B cell (primary cell): Measurements from ENCODE around the gene PLAGL2. TPM values are rescaled to one million over a fixed set of nuclear protein-coding genes. Genes with fewer than 3 reads are reported as not detected.
A peak's percentile ranks its signal among the peaks of the same experiment; 100 is the strongest.

Experiments
- ATAC-seq: fragments of 200-7000 bp; cut with Tn5 transposase; one replicate; pipeline ENCODE4 v1.10.0; 2021; ENCODE audit warnings: low read depth, mild to moderate bottlenecking, moderate number of reproducible peaks, moderate library complexity
- CTCF ChIA-PET: fragments of 350-600 bp; sonication (Branson Sonifier 250); formaldehyde crosslinking; loops from one replicate; lab custom pipeline; 2021; ENCODE audit warnings: antibody characterized with exemption, inconsistent platforms; lab: Charles Lee
- POLR2A ChIA-PET: fragments of 350-600 bp; sonication (Branson Sonifier 250); formaldehyde crosslinking; loops from one replicate; lab custom pipeline; 2021; ENCODE audit warnings: antibody characterized with exemption; lab: Charles Lee
- DNase-seq: peaks from one replicate; pipeline ENCODE4 v3.0.0; 2013
- H2AFZ ChIP-seq: 2 replicates; pipeline ENCODE4 v1.6.1; 2012; ENCODE audit warnings: mild to moderate bottlenecking, low read depth, low read length; ENCODE audit not compliant: insufficient read depth, poor library complexity, severe bottlenecking
- H3K27ac ChIP-seq, 2 donors: 1 replicate in 1 of 2; 2 replicates in 1 of 2; pipeline ENCODE4 v1.5.1; 2012 to 2013; ENCODE audit warnings: low read length in 2 of 2, mild to moderate bottlenecking in 2 of 2, moderate library complexity in 1 of 2
- H3K27me3 ChIP-seq, 4 experiments: fragments of 200-600 bp in 1 of 4; sonication (generic) in 1 of 4; replicated peaks in 1 of 4; 1 replicate in 2 of 4; 2 replicates in 2 of 4; pipeline versions ENCODE4 v1.6.1 to v1.7.0; 2013 to 2016; ENCODE audit warnings: low read length in 3 of 4, mild to moderate bottlenecking in 2 of 4, mixed read lengths in 1 of 4, moderate library complexity in 1 of 4; ENCODE audit not compliant: insufficient read depth in 4 of 4, control insufficient read depth in 3 of 4; ENCODE audit errors: control extremely low read depth in 1 of 4
- H3K36me3 ChIP-seq, 2 experiments: replicated peaks in 1 of 2; 1 replicate in 1 of 2; 2 replicates in 1 of 2; pipeline versions ENCODE4 v1.6.1 to v1.7.1; 2013; ENCODE audit warnings: low read length in 1 of 2; ENCODE audit not compliant: insufficient read depth in 2 of 2, control insufficient read depth in 1 of 2; ENCODE audit errors: control extremely low read depth in 1 of 2, extremely low read depth in 1 of 2
- H3K4me1 ChIP-seq, 2 donors: fragments of 200-600 bp in 1 of 2; sonication (generic) in 1 of 2; 1 replicate in 1 of 2; 2 replicates in 1 of 2; pipeline versions ENCODE4 v1.5.1 to v1.6.1; 2013 to 2017; ENCODE audit warnings: low read length in 2 of 2; ENCODE audit not compliant: control insufficient read depth in 2 of 2, insufficient read depth in 2 of 2
- H3K4me2 ChIP-seq: replicated peaks from 2 replicates; pipeline ENCODE3; 2012; ENCODE audit warnings: mild to moderate bottlenecking, low read depth, low read length; ENCODE audit not compliant: poor library complexity, severe bottlenecking
- H3K4me3 ChIP-seq, 5 experiments: fragments of 200-600 bp in 1 of 5; sonication (generic) in 1 of 5; 1 replicate in 3 of 5; 2 replicates in 2 of 5; pipeline versions ENCODE4 v1.5.1 to v1.7.0; 2011 to 2016; ENCODE audit warnings: low read length in 4 of 5, mild to moderate bottlenecking in 4 of 5, low read depth in 2 of 5, control low read depth in 1 of 5, moderate library complexity in 1 of 5; ENCODE audit not compliant: insufficient read depth in 1 of 5; ENCODE audit errors: control extremely low read depth in 1 of 5, extremely low read depth in 1 of 5
- H3K79me2 ChIP-seq: fragments of 200-600 bp; sonication (generic); one replicate; pipeline ENCODE4 v1.6.0; 2016; ENCODE audit warnings: low read length; ENCODE audit not compliant: control insufficient read depth, insufficient read depth
- H3K9ac ChIP-seq: fragments of 200-600 bp; sonication (generic); 2 replicates; pipeline ENCODE4 v1.6.1; 2017; ENCODE audit warnings: mild to moderate bottlenecking, low read length, moderate library complexity
- H3K9me3 ChIP-seq, 3 donors: one replicate each; pipeline versions ENCODE4 v1.6.1 to v1.7.1; 2013; ENCODE audit warnings: low read length in 2 of 3; ENCODE audit not compliant: control insufficient read depth in 2 of 3, insufficient read depth in 1 of 3; ENCODE audit errors: control extremely low read depth in 1 of 3
- H4K20me1 ChIP-seq: 2 replicates; pipeline ENCODE4 v1.6.0; 2012; ENCODE audit warnings: mild to moderate bottlenecking, low read length; ENCODE audit not compliant: insufficient read depth, control insufficient read depth, poor library complexity, severe bottlenecking
- H3K27ac Mint-ChIP-seq: one replicate; pipeline ENCODE4 v1.8.0; 2021; ENCODE audit warnings: mixed read lengths
- H3K27me3 Mint-ChIP-seq: one replicate; pipeline ENCODE4 v1.8.0; 2021; ENCODE audit warnings: mixed read lengths
- H3K4me1 Mint-ChIP-seq: one replicate; pipeline ENCODE4 v1.8.0; 2021; ENCODE audit warnings: mixed read lengths
- H3K4me3 Mint-ChIP-seq: one replicate; pipeline ENCODE4 v1.8.0; 2021; ENCODE audit warnings: mixed read lengths
- H3K9me3 Mint-ChIP-seq: one replicate; pipeline ENCODE4 v1.8.0; 2022; ENCODE audit warnings: mixed read lengths; ENCODE audit not compliant: insufficient read depth
- EZH2 ChIP-seq: IDR thresholded peaks from 2 replicates; pipeline ENCODE4 v1.6.1; 2012; ENCODE audit warnings: borderline replicate concordance, low read depth, mild to moderate bottlenecking, moderate library complexity, low read length; ENCODE audit not compliant: insufficient read depth, poor library complexity, severe bottlenecking
- WGBS: methylation state at CpG from one replicate; pipeline ENCODE4 v1.1.5; 2013; ENCODE audit warnings: missing lambda C conversion rate; ENCODE audit not compliant: insufficient coverage; 5-methylcytosine and 5-hydroxymethylcytosine counted together
- intact Hi-C: fragments of 100-400 bp; cut with micrococcal nuclease; formaldehyde crosslinking; loops from one replicate; pipeline ENCODE4 v1.10.0; 2022
- polyA plus RNA-seq: library from polyadenylated mRNA; depleted of rRNA; stranded (reverse); fragments of >200 nt; gene quantifications from 2 replicates; pipeline ENCODE4 v1.2.3, GENCODE V29; 2012
- total RNA-seq, 2 donors: library from RNA; stranded (reverse); fragments of 120-200 nt in 1 of 2; gene quantifications; 1 replicate in 1 of 2; 2 replicates in 1 of 2; pipeline versions ENCODE4 v1.2.3 to v1.2.4, GENCODE V29; 2013 to 2022
- TF ChIP-seq, protein P1 (sequence below): fragments of 200-600 bp; IDR thresholded peaks from one replicate; pipeline ENCODE4 v1.8.0; 2022; ENCODE audit warnings: antibody characterized with exemption, mild to moderate bottlenecking

Gene PLAGL2
- total and polyA plus RNA-seq, 2 donors (not counting 1 experiment from before 2014, with no cell fraction given) = 4.4 to 18.4 TPM

DNA sequence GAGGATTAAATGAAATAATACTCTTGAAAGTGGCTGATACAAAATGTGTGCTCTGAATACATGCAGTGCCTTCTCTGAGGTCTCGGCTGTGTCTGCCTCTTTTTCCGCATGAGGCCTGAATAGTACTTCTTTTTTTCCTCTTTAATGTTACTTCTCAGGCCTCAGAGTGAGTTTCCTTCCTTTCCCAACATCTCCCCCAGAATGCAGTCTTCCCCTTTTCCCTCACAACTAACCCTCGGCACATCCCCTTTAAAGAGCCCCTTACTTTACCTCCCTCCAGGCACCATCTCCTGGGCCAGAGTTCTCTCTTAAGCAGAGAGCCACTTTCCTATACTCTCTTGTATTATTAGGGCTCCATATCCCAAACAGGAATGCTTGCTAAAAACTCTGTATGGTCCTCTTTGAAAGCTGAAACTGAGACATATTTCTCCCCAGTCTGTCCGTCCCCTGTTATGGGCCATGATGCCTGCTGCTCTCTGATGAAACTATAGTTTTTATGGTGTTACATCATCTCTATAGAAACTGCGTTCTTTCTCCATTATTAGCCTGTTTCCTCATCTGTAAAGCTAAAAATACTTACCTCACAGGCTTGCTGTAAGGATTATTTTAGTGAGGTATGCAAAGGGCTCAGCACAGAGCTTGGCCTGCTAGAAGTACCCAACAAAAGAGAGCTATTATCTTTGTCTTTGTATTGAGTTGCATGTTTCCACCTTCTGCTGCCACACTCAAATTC is 2.3 kb downstream of the PLAGL2 start:
- H4K20me1 ChIP-seq = peaks cover 57% of the 10 kb centered on the region
- WGBS = 65% methylated on average over 3 of the region's 5 CpGs
- Mint-ChIP-seq H3K27me3 (no peaks in the 10 kb centered on the region), H3K9me3 (no peaks in the 10 kb centered on the region), H3K4me1 (peaks cover 64% of the 10 kb centered on the region), H3K27ac (no peak overlapping the region), H3K4me3 (peak overlapping the region; percentile 96)
- no peak overlapping the region for H3K4me3 ChIP-seq
- TF ChIP-seq, protein P1, sequence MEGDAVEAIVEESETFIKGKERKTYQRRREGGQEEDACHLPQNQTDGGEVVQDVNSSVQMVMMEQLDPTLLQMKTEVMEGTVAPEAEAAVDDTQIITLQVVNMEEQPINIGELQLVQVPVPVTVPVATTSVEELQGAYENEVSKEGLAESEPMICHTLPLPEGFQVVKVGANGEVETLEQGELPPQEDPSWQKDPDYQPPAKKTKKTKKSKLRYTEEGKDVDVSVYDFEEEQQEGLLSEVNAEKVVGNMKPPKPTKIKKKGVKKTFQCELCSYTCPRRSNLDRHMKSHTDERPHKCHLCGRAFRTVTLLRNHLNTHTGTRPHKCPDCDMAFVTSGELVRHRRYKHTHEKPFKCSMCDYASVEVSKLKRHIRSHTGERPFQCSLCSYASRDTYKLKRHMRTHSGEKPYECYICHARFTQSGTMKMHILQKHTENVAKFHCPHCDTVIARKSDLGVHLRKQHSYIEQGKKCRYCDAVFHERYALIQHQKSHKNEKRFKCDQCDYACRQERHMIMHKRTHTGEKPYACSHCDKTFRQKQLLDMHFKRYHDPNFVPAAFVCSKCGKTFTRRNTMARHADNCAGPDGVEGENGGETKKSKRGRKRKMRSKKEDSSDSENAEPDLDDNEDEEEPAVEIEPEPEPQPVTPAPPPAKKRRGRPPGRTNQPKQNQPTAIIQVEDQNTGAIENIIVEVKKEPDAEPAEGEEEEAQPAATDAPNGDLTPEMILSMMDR = no peak
- TF ChIP-seq EZH2 = no peak
- peaks cover 86% of the 10 kb centered on the region for H3K79me2 ChIP-seq
- intact Hi-C loops = loop anchor here (10.0 kb wide), 1 partner anchor 160 kb away; no protein-coding TSS in a partner anchor
- ChIA-PET CTCF (no interaction called here), POLR2A (interaction anchor here (0.6 kb wide), 1 partner anchor 74 kb away, joined by 5 read pairs; no protein-coding TSS in a partner anchor)
- peak overlapping the region in 1 of 2 donors; percentile 86 for H3K27ac ChIP-seq
- H3K9ac ChIP-seq = peak overlapping the region; percentile 15
- H3K9me3 ChIP-seq = no peaks in the 10 kb centered on the region
- DNase-seq = no peak
- H2AFZ ChIP-seq = no peak overlapping the region
- no peaks in the 10 kb centered on the region for H3K27me3 ChIP-seq
- ATAC-seq = no peak
- peaks cover 35 to 39% of the 10 kb centered on the region in 2 donors for H3K4me1 ChIP-seq
- no peak overlapping the region for H3K4me2 ChIP-seq
- H3K36me3 ChIP-seq = peaks cover 1 to 25% of the 10 kb centered on the region in 2 experiments
